SK-N-SH treated with all-trans-retinoic acid at 6 μM for 48 hours (cell line): ENCODE data around the gene TAMALIN.

Experiments used
- ATAC-seq: fragments of 200-7000 bp; cut with Tn5 transposase; 3 replicates; pipeline ENCODE4 v1.9.1; 2020; ENCODE audit warnings: mild to moderate bottlenecking, moderate library complexity
- ARNTL ChIP-seq: fragments of 450-650 bp; formaldehyde crosslinking; IDR thresholded peaks from 2 replicates; pipeline ENCODE4 v1.5.0; 2020; ENCODE audit warnings: low read depth, mild to moderate bottlenecking, moderate library complexity, borderline replicate concordance
- BACH2 ChIP-seq: fragments of 250-450 bp; sonication (Bioruptor Pico); IDR thresholded peaks from 2 replicates; pipeline ENCODE4 v1.9.0; 2021; ENCODE audit warnings: mild to moderate bottlenecking, borderline replicate concordance
- CREB5 ChIP-seq: fragments of 250-450 bp; sonication (Bioruptor Pico); IDR thresholded peaks from 2 replicates; pipeline ENCODE4 v1.5.1; 2020; ENCODE audit warnings: low read depth, mild to moderate bottlenecking, moderate library complexity
- CSDC2 ChIP-seq: fragments of 250-450 bp; sonication (Bioruptor Pico); IDR thresholded peaks from 2 replicates; pipeline ENCODE4 v1.5.0; 2020; ENCODE audit warnings: mild to moderate bottlenecking, moderate library complexity
- ESRRG ChIP-seq: fragments of 250-450 bp; sonication (Bioruptor Pico); IDR thresholded peaks from 2 replicates; pipeline ENCODE4 v1.6.1; 2021; ENCODE audit warnings: mild to moderate bottlenecking
- GLIS3 ChIP-seq: fragments of 250-450 bp; sonication (Bioruptor Pico); IDR thresholded peaks from 2 replicates; pipeline ENCODE4 v1.5.0; 2020; ENCODE audit warnings: mild to moderate bottlenecking, moderate library complexity
- ISL1 ChIP-seq: fragments of 250-450 bp; sonication (Bioruptor Pico); IDR thresholded peaks from 2 replicates; pipeline ENCODE4 v2.1.2; 2022; ENCODE audit warnings: mild to moderate bottlenecking, moderate library complexity
- OSR1 ChIP-seq: fragments of 250-450 bp; sonication (Bioruptor Pico); IDR thresholded peaks from 2 replicates; pipeline ENCODE4 v1.8.0; 2022; ENCODE audit warnings: moderate library complexity, mild to moderate bottlenecking, inconsistent platforms
- PPARA ChIP-seq: fragments of 250-450 bp; sonication (Bioruptor Pico); IDR thresholded peaks from 2 replicates; pipeline ENCODE4 v1.5.0; 2020; ENCODE audit warnings: mild to moderate bottlenecking, borderline replicate concordance
- RARB ChIP-seq: fragments of 250-450 bp; sonication (Bioruptor Pico); IDR thresholded peaks from 2 replicates; pipeline ENCODE4 v1.8.0; 2021; ENCODE audit warnings: mild to moderate bottlenecking, moderate library complexity
- SNAI2 ChIP-seq: fragments of 250-450 bp; sonication (Bioruptor Pico); IDR thresholded peaks from 2 replicates; pipeline ENCODE4 v1.5.0; 2020; ENCODE audit warnings: mild to moderate bottlenecking, moderate library complexity
- TCF4 ChIP-seq: fragments of 250-450 bp; sonication (Bioruptor Pico); IDR thresholded peaks from 2 replicates; pipeline ENCODE4 v1.8.0; 2021; ENCODE audit warnings: mild to moderate bottlenecking, moderate library complexity, borderline replicate concordance
- TOX ChIP-seq: fragments of 250-450 bp; sonication (Bioruptor Pico); IDR thresholded peaks from 2 replicates; pipeline ENCODE4 v1.8.0; 2021; ENCODE audit warnings: mild to moderate bottlenecking, moderate library complexity, borderline replicate concordance
- ZC3H10 ChIP-seq: fragments of 250-450 bp; sonication (Bioruptor Pico); IDR thresholded peaks from 2 replicates; pipeline ENCODE4 v1.5.1; 2021; ENCODE audit warnings: mild to moderate bottlenecking, moderate library complexity
- ZFP3 ChIP-seq: fragments of 250-450 bp; sonication (Bioruptor Pico); IDR thresholded peaks from 2 replicates; pipeline ENCODE4 v1.5.0; 2020; ENCODE audit warnings: mild to moderate bottlenecking, moderate library complexity
- ZFP30 ChIP-seq: fragments of 450-650 bp; formaldehyde crosslinking; IDR thresholded peaks from 2 replicates; pipeline ENCODE4 v1.5.0; 2022; ENCODE audit warnings: mild to moderate bottlenecking, moderate library complexity
- ZNF565 ChIP-seq: fragments of 450-650 bp; formaldehyde crosslinking; conservative IDR thresholded peaks from 2 replicates; pipeline ENCODE4 v1.5.0; 2020; ENCODE audit warnings: low read depth, mild to moderate bottlenecking, moderate library complexity
- ZNF8 ChIP-seq: fragments of 450-650 bp; formaldehyde crosslinking; IDR thresholded peaks from 2 replicates; pipeline ENCODE4 v1.5.0; 2020; ENCODE audit warnings: mild to moderate bottlenecking, moderate library complexity
- TF ChIP-seq, protein P1 (sequence below): fragments of 250-450 bp; sonication (Bioruptor Pico); IDR thresholded peaks from 2 replicates; pipeline ENCODE4 v1.8.0; 2020; ENCODE audit warnings: mild to moderate bottlenecking, moderate library complexity, borderline replicate concordance
- TF ChIP-seq, protein P2 (sequence below): fragments of 250-450 bp; sonication (Bioruptor Pico); IDR thresholded peaks from 2 replicates; pipeline ENCODE4 v1.5.0; 2020; ENCODE audit warnings: mild to moderate bottlenecking, moderate library complexity
- TF ChIP-seq, protein P3 (sequence below): fragments of 250-450 bp; sonication (Bioruptor Pico); IDR thresholded peaks from 2 replicates; pipeline ENCODE4 v1.5.1; 2021; ENCODE audit warnings: mild to moderate bottlenecking, moderate library complexity

The TAMALIN gene

GRCh38 chr12:52041695-52042123 is 35.0 kb downstream of the TAMALIN start (continued):
- TF ChIP-seq RARB (CRISPR knock-in tag), result no peak
- TF ChIP-seq TOX (CRISPR knock-in tag), result no peak
- TF ChIP-seq, protein P1, sequence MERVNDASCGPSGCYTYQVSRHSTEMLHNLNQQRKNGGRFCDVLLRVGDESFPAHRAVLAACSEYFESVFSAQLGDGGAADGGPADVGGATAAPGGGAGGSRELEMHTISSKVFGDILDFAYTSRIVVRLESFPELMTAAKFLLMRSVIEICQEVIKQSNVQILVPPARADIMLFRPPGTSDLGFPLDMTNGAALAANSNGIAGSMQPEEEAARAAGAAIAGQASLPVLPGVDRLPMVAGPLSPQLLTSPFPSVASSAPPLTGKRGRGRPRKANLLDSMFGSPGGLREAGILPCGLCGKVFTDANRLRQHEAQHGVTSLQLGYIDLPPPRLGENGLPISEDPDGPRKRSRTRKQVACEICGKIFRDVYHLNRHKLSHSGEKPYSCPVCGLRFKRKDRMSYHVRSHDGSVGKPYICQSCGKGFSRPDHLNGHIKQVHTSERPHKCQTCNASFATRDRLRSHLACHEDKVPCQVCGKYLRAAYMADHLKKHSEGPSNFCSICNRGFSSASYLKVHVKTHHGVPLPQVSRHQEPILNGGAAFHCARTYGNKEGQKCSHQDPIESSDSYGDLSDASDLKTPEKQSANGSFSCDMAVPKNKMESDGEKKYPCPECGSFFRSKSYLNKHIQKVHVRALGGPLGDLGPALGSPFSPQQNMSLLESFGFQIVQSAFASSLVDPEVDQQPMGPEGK (CRISPR knock-in tag), result no peak
- TF ChIP-seq ZFP30 (CRISPR knock-in tag), result no peak
- no peak for TF ChIP-seq BACH2 (CRISPR knock-in tag)
- TF ChIP-seq ZC3H10 (CRISPR knock-in tag), result no peak
- no peak for TF ChIP-seq PPARA (CRISPR knock-in tag)
- no peak for TF ChIP-seq ESRRG (CRISPR knock-in tag)
- TF ChIP-seq CSDC2, result no peak

- no peak for ATAC-seq
- TF ChIP-seq ZFP3 (CRISPR knock-in tag) (no peak), ZC3H10 (CRISPR knock-in tag) (no peak), TCF4 (CRISPR knock-in tag) (no peak), ARNTL (CRISPR knock-in tag) (no peak), ZNF8 (no peak), CSDC2 (no peak), OSR1 (CRISPR knock-in tag) (no peak), ZFP30 (CRISPR knock-in tag) (no peak), GLIS3 (CRISPR knock-in tag) (no peak), ISL1 (no peak), CREB5 (CRISPR knock-in tag) (no peak), SNAI2 (CRISPR knock-in tag) (no peak), PPARA (CRISPR knock-in tag) (no peak), RARB (CRISPR knock-in tag) (no peak), ZNF565 (CRISPR knock-in tag) (no peak)
- TF ChIP-seq, protein P1 (CRISPR knock-in tag), result no peak
- TF ChIP-seq, protein P2, sequence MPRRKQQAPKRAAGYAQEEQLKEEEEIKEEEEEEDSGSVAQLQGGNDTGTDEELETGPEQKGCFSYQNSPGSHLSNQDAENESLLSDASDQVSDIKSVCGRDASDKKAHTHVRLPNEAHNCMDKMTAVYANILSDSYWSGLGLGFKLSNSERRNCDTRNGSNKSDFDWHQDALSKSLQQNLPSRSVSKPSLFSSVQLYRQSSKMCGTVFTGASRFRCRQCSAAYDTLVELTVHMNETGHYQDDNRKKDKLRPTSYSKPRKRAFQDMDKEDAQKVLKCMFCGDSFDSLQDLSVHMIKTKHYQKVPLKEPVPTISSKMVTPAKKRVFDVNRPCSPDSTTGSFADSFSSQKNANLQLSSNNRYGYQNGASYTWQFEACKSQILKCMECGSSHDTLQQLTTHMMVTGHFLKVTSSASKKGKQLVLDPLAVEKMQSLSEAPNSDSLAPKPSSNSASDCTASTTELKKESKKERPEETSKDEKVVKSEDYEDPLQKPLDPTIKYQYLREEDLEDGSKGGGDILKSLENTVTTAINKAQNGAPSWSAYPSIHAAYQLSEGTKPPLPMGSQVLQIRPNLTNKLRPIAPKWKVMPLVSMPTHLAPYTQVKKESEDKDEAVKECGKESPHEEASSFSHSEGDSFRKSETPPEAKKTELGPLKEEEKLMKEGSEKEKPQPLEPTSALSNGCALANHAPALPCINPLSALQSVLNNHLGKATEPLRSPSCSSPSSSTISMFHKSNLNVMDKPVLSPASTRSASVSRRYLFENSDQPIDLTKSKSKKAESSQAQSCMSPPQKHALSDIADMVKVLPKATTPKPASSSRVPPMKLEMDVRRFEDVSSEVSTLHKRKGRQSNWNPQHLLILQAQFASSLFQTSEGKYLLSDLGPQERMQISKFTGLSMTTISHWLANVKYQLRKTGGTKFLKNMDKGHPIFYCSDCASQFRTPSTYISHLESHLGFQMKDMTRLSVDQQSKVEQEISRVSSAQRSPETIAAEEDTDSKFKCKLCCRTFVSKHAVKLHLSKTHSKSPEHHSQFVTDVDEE (CRISPR knock-in tag), result no peak
- TF ChIP-seq, protein P3, sequence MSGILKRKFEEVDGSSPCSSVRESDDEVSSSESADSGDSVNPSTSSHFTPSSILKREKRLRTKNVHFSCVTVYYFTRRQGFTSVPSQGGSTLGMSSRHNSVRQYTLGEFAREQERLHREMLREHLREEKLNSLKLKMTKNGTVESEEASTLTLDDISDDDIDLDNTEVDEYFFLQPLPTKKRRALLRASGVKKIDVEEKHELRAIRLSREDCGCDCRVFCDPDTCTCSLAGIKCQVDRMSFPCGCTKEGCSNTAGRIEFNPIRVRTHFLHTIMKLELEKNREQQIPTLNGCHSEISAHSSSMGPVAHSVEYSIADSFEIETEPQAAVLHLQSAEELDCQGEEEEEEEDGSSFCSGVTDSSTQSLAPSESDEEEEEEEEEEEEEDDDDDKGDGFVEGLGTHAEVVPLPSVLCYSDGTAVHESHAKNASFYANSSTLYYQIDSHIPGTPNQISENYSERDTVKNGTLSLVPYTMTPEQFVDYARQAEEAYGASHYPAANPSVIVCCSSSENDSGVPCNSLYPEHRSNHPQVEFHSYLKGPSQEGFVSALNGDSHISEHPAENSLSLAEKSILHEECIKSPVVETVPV (CRISPR knock-in tag), result no peak
Measured at GRCh38 chr12:52042706-52043385, 36.1 kb downstream of the TAMALIN start.
